Karpas-422 (cell line): Measurements from ENCODE around the gene CNPPD1. TPM values are rescaled to one million over a fixed set of nuclear protein-coding genes. Genes with fewer than 3 reads are reported as not detected.
A peak's percentile ranks its signal among the peaks of the same experiment; 100 is the strongest.
"Not testable (repeated sequence)": the region's sequence is repeated elsewhere in the genome, so short reads cannot be mapped to it uniquely, and the experiment has no call there.

Source experiments
- DNase-seq: peaks from one replicate; pipeline ENCODE4 v3.0.0-alpha.2; 2015
- H2AFZ ChIP-seq: fragments of 200-600 bp; sonication (generic); 2 replicates; pipeline ENCODE4 v1.6.1; 2014; ENCODE audit warnings: antibody characterized with exemption, low read length, mixed read lengths
- H3K27ac ChIP-seq: fragments of 200-600 bp; sonication (generic); 2 replicates; pipeline ENCODE4 v1.5.1; 2014; ENCODE audit warnings: mild to moderate bottlenecking, low read length, moderate library complexity
- H3K27me3 ChIP-seq: fragments of 200-600 bp; sonication (generic); 2 replicates; pipeline ENCODE4 v1.6.1; 2014; ENCODE audit warnings: low read length, mixed read lengths
- H3K36me3 ChIP-seq: fragments of 200-600 bp; sonication (generic); 2 replicates; pipeline ENCODE4 v1.6.1; 2014; ENCODE audit warnings: low read length, mixed read lengths; ENCODE audit not compliant: insufficient read depth
- H3K4me1 ChIP-seq: fragments of 200-600 bp; sonication (generic); 2 replicates; pipeline ENCODE4 v1.6.1; 2014; ENCODE audit warnings: mild to moderate bottlenecking, low read length, mixed read lengths
- H3K4me2 ChIP-seq: fragments of 200-600 bp; sonication (generic); 2 replicates; pipeline ENCODE4 v1.6.1; 2014; ENCODE audit warnings: low read length, low read depth, mild to moderate bottlenecking; ENCODE audit not compliant: poor library complexity, severe bottlenecking
- H3K4me3 ChIP-seq: fragments of 200-600 bp; sonication (generic); 2 replicates; pipeline ENCODE4 v1.5.1; 2014; ENCODE audit warnings: mild to moderate bottlenecking, antibody characterized with exemption, low read length, mixed read lengths
- H3K79me2 ChIP-seq: fragments of 200-600 bp; sonication (generic); 2 replicates; pipeline ENCODE4 v1.6.1; 2014; ENCODE audit warnings: mild to moderate bottlenecking, low read length, mixed read lengths
- H3K9ac ChIP-seq: fragments of 200-600 bp; sonication (generic); 2 replicates; pipeline ENCODE4 v1.6.0; 2014; ENCODE audit warnings: low read length
- H3K9me2 ChIP-seq: fragments of 200-600 bp; sonication (generic), shearing (Covaris generic); replicated peaks from 2 replicates; pipeline ENCODE4 v1.6.0; 2014; ENCODE audit warnings: mild to moderate bottlenecking, low read length, moderate library complexity; ENCODE audit not compliant: insufficient read depth
- H3K9me3 ChIP-seq: fragments of 300-700, 200-600 bp; sonication (generic); 2 replicates; pipeline ENCODE4 v1.6.1; 2014; ENCODE audit warnings: low read length, mixed read lengths
- H4K20me1 ChIP-seq: fragments of 200-600 bp; sonication (generic); 2 replicates; pipeline ENCODE4 v1.6.1; 2014; ENCODE audit warnings: mild to moderate bottlenecking, antibody characterized with exemption, low read length, low read depth; ENCODE audit not compliant: insufficient read depth
- total RNA-seq: library from RNA; depleted of rRNA; stranded (reverse); fragments of >200 nt; shearing (Covaris generic); gene quantifications from 2 replicates; pipeline ENCODE4 v1.2.3, GENCODE V29; 2014; ENCODE audit warnings: low replicate concordance

The CNPPD1 gene
- total RNA-seq, 1 experiment from 2014 or later: 38.7 TPM

GRCh38 chr2:219205981-219206327 is 29.2 kb upstream of the CNPPD1 start:
- Histone ChIP-seq H3K27ac (peak overlapping the region; percentile 68), H3K79me2 (no peaks in the 10 kb centered on the region), H3K36me3 (peaks cover 9% of the 10 kb centered on the region), H2AFZ (peak overlapping the region; percentile 80), H3K27me3 (no peaks in the 10 kb centered on the region), H3K9ac (peak overlapping the region; percentile 86), H3K4me2 (peak overlapping the region; percentile 85), H3K9me2 (no peaks in the 10 kb centered on the region), H3K4me1 (peaks cover 16% of the 10 kb centered on the region), H3K4me3 (peak overlapping the region; percentile 76), H3K9me3 (peaks cover 6% of the 10 kb centered on the region), H4K20me1 (no peaks in the 10 kb centered on the region)
- no peak for DNase-seq

DNA sequence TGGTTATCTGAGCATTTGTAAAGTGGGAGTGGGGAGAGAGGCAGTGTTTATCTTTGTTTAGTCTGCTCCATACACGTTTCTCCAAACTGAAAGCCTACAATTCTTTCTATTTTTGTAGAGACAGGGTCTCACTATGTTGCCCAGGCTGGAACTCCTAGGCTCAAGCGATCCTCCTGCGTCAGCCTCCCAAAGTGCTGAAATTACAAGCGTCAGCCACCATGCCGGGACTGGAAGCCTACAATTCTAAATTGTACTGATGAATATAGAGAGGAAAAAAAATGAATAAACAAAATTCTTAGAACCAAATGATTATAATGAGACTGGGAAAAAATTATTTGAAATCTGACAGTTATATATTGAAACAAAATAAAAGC is 28.4 kb upstream of the CNPPD1 start:
- Histone ChIP-seq H3K9me3 (peaks cover 6% of the 10 kb centered on the region), H3K9me2 (no peaks in the 10 kb centered on the region), H3K27ac (no peak overlapping the region), H3K79me2 (no peaks in the 10 kb centered on the region), H3K27me3 (no peaks in the 10 kb centered on the region), H3K36me3 (peaks cover 9% of the 10 kb centered on the region), H3K9ac (no peak overlapping the region), H4K20me1 (no peaks in the 10 kb centered on the region), H3K4me3 (no peak overlapping the region), H3K4me1 (peaks cover 16% of the 10 kb centered on the region), H3K4me2 (no peak overlapping the region), H2AFZ (no peak overlapping the region)
- DNase-seq: peak; percentile 30

- DNase-seq: peak; percentile 44
- no peak overlapping the region for H3K9ac ChIP-seq
- no peaks in the 10 kb centered on the region for H4K20me1 ChIP-seq
- H3K4me3 ChIP-seq: no peak overlapping the region
- no peaks in the 10 kb centered on the region for H3K9me2 ChIP-seq
- H3K36me3 ChIP-seq: peaks cover 9% of the 10 kb centered on the region
- no peak overlapping the region for H2AFZ ChIP-seq
- no peak overlapping the region for H3K27ac ChIP-seq
- H3K79me2 ChIP-seq: no peaks in the 10 kb centered on the region
- H3K4me2 ChIP-seq: no peak overlapping the region
- H3K27me3 ChIP-seq: no peaks in the 10 kb centered on the region
- peaks cover 16% of the 10 kb centered on the region for H3K4me1 ChIP-seq
- H3K9me3 ChIP-seq: peaks cover 6% of the 10 kb centered on the region
Observed at GRCh38 chr2:219204425-219205164, 27.9 kb upstream of the CNPPD1 start.

GRCh38 chr2:219201331-219201730 is 24.6 kb upstream of the CNPPD1 start:
- H3K4me3 ChIP-seq, H3K27ac ChIP-seq, H3K9me3 ChIP-seq, H3K9me2 ChIP-seq, H2AFZ ChIP-seq, H3K9ac ChIP-seq, H3K36me3 ChIP-seq, H4K20me1 ChIP-seq, H3K79me2 ChIP-seq, H3K27me3 ChIP-seq, H3K4me1 ChIP-seq, DNase-seq, H3K4me2 ChIP-seq: not testable (repeated sequence)

DNA sequence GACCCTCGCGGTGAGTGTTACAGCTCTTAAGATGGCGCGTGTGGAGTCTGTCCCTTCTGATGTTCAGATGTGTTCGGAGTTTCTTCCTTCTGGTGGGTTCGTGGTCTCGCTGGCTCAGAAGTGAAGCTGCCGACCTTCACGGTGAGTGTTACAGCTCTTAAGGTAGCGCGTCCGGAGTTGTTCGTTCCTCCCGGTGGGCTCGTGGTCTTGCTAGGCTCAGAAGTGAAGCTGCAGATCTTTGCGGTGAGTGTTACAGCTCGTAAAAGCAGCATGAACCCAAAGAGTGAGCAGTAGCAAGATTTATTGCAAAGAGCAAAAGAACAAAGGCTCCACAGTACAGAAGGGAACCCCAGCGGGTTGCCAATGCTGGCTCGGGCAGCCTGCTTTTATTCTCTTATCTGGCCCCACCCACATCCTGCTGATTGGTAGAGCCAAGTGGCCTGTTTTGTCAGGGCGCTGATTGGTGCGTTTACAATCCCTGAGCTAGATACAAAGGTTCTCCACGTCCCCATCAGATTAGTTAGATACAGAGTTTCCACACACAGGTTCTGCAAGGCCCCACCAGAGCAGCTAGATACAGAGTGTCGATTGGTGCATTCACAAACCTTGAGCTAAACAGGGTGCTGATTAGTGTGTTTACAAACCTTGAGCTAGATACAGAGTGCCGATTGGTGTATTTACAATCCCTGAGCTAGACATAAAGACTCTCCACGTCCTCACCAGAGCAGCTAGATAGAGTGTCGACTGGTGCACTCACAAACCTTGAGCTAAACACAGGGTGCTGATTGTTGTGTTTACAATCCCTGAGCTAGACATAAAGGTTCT is 24.0 kb upstream of the CNPPD1 start:
- not testable (repeated sequence) for H3K27ac ChIP-seq, H3K79me2 ChIP-seq, H3K36me3 ChIP-seq, H2AFZ ChIP-seq, H3K9me3 ChIP-seq, H3K9me2 ChIP-seq, H3K27me3 ChIP-seq, H4K20me1 ChIP-seq, H3K4me3 ChIP-seq, H3K4me2 ChIP-seq, H3K4me1 ChIP-seq, H3K9ac ChIP-seq
- peak; percentile 40 for DNase-seq

DNA sequence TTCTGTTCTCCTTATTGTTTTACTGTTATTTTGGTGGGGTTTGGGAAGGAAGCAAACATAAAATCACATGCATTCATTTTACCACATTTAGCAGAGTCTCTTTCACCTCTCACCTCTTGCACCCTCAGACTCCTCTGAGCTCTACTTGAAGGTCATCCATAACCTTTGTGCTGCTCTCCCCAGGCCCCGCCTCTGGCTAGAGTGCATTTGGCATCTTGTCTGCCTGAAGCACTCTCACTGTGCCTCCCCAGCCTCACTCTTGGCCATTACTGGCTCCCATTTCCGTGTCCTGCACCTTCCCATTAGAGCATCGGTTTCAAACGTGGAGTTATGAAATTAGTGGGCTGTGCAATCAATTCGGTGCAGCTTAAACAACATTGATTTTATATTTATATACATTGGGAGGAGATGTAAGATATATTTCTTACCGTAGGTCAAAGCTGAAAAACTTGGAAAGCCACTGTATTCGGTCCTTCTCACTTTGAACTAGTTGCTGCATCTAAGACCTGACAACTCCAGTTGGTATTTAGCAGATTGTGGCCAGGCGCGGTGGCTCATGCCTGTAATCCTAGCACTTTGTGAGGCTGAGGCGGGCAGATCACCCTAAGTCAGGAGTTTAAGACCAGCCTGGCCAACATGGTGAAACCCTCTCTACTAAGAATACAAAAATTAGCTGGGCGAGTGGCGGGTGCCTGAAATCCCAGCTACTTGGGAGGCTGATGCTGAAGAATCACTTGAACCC is 22.9 kb upstream of the CNPPD1 start:
- H3K27ac ChIP-seq: no peak overlapping the region

GRCh38 chr2:219198974-219199373 is 22.2 kb upstream of the CNPPD1 start:
- no peaks in the 10 kb centered on the region for H3K9me3 ChIP-seq

More for the DNA sequence above, 22.9 kb upstream of the CNPPD1 start:
- Histone ChIP-seq H4K20me1 (no peaks in the 10 kb centered on the region), H3K79me2 (no peaks in the 10 kb centered on the region), H3K9me3 (peaks cover 3% of the 10 kb centered on the region), H3K36me3 (no peaks in the 10 kb centered on the region; the same call in 1 of the 2 replicates), H3K9ac (no peak overlapping the region), H3K4me3 (no peak overlapping the region), H2AFZ (no peak overlapping the region), H3K27me3 (no peaks in the 10 kb centered on the region), H3K4me1 (no peaks in the 10 kb centered on the region), H3K4me2 (no peak overlapping the region), H3K9me2 (no peaks in the 10 kb centered on the region)
- peak; percentile 16 for DNase-seq

DNA sequence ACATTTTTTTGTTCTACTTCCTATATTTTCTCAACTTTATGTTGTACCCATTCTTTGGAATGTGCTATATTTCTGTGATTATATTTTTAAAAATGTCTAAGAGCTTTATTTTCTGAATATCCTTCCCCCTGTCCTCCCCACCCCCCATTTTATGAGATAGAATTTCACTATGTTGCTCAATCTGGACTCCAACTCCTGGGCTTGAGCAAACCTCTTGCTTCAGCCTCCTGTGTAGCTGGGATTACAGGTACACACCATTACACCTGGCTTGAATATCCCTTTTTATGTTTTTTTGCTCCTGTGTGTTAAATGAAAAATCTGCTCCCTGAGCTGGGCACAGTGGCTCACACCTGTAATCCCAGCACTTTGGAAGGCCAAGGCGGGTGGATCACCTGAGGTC is 20.7 kb upstream of the CNPPD1 start:
- Histone ChIP-seq H3K9me2 (no peaks in the 10 kb centered on the region), H3K4me3 (no peak overlapping the region), H3K27ac (no peak overlapping the region), H3K4me2 (no peak overlapping the region), H3K4me1 (no peaks in the 10 kb centered on the region), H2AFZ (no peak overlapping the region), H3K79me2 (no peaks in the 10 kb centered on the region), H3K36me3 (no peaks in the 10 kb centered on the region), H3K9me3 (no peaks in the 10 kb centered on the region), H4K20me1 (no peaks in the 10 kb centered on the region), H3K9ac (no peak overlapping the region), H3K27me3 (no peaks in the 10 kb centered on the region)
- DNase-seq: peak; percentile 25

More at GRCh38 chr2:219198974-219199373, 22.2 kb upstream of the CNPPD1 start:
- H3K79me2 ChIP-seq: no peaks in the 10 kb centered on the region
- no peaks in the 10 kb centered on the region for H3K4me1 ChIP-seq
- no peaks in the 10 kb centered on the region for H3K36me3 ChIP-seq
- H3K9me2 ChIP-seq: no peaks in the 10 kb centered on the region
- H3K9ac ChIP-seq: no peak overlapping the region
- H4K20me1 ChIP-seq: no peaks in the 10 kb centered on the region
- DNase-seq: peak; percentile 27
- H3K4me3 ChIP-seq: no peak overlapping the region
- H3K4me2 ChIP-seq: no peak overlapping the region
- no peak overlapping the region for H2AFZ ChIP-seq
- H3K27me3 ChIP-seq: no peaks in the 10 kb centered on the region
- no peak overlapping the region for H3K27ac ChIP-seq
